ENCODE measurements around the gene MLXIP. TPM values are rescaled to one million over a fixed set of nuclear protein-coding genes. Genes with fewer than 3 reads are reported as not detected.
"Not testable (repeated sequence)": the region's sequence is repeated elsewhere in the genome, so short reads cannot be mapped to it uniquely, and the experiment has no call there.

The MLXIP gene
- total and polyA plus RNA-seq, 9 donors, result 23.2 to 111 (median 83.8) TPM

GRCh38 chr12:122050706-122051105 lies 27.9 kb upstream of the MLXIP start:
- Histone ChIP-seq H3K9me3 (no peaks in the 10 kb centered on the region), H3K27ac (peak overlapping the region; percentile 41 to 80), H3K4me1 (ENCODE audit: insufficient read depth) (peaks cover 6% of the 10 kb centered on the region), H3K4me3 (no peak overlapping the region), H3K36me3 (no peaks in the 10 kb centered on the region), H3K27me3 (no peaks in the 10 kb centered on the region)
- DNase-seq, result no peak
- WGBS, 3 donors, result 32 to 54% (median 39%) methylated on average over 20 of the region's 20 CpGs
- TF ChIP-seq POLR2A (IDR thresholded peaks at IDR 0.05) (no peak), CTCF (IDR thresholded peaks at IDR 0.05) (no peak), EP300 (IDR thresholded peaks at IDR 0.05) (no peak)
- intact Hi-C loops (cut with DNase I), result no loop called here

GRCh38 chr12:122051231-122051876 lies 27.2 kb upstream of the MLXIP start:
- WGBS, 3 donors, result 8 to 23% (median 10%) methylated on average over 14 of the region's 14 CpGs
- no peak for TF ChIP-seq EP300 (IDR thresholded peaks at IDR 0.05)
- TF ChIP-seq POLR2A (IDR thresholded peaks at IDR 0.05), result no peak
- no peak for TF ChIP-seq CTCF (IDR thresholded peaks at IDR 0.05)
- Histone ChIP-seq H3K9me3 (no peaks in the 10 kb centered on the region), H3K27ac (peak overlapping the region; percentile 41 to 80), H3K4me3 (no peak overlapping the region), H3K4me1 (ENCODE audit: insufficient read depth) (peaks cover 6% of the 10 kb centered on the region), H3K36me3 (no peaks in the 10 kb centered on the region), H3K27me3 (no peaks in the 10 kb centered on the region)
- intact Hi-C loops (cut with DNase I), result no loop called here
- DNase-seq, result peak; percentile 60 to 71 (median 64)

GRCh38 chr12:122052285-122052684 lies 26.3 kb upstream of the MLXIP start:
- 63 to 85% (median 74%) methylated on average over 2 of the region's 2 CpGs for WGBS, 3 donors
- intact Hi-C loops (cut with DNase I), result no loop called here
- H3K27me3 ChIP-seq, result no peaks in the 10 kb centered on the region
- DNase-seq, result no peak
- peaks cover 6% of the 10 kb centered on the region for H3K4me1 ChIP-seq (ENCODE audit: insufficient read depth)
- no peak overlapping the region for H3K4me3 ChIP-seq
- no peaks in the 10 kb centered on the region for H3K36me3 ChIP-seq
- no peaks in the 10 kb centered on the region for H3K9me3 ChIP-seq
- TF ChIP-seq CTCF (IDR thresholded peaks at IDR 0.05) (no peak), EP300 (IDR thresholded peaks at IDR 0.05) (no peak), POLR2A (IDR thresholded peaks at IDR 0.05) (no peak)
- peak overlapping the region in 1 of 2 donors; percentile 80 for H3K27ac ChIP-seq

GRCh38 chr12:122054842-122055520 lies 23.6 kb upstream of the MLXIP start:
- intact Hi-C loops (cut with DNase I), result loop anchor here (2.0 to 5.0 kb wide), 2 partner anchors 67 to 68 kb away; no protein-coding TSS in a partner anchor
- Histone ChIP-seq H3K27me3 (no peaks in the 10 kb centered on the region), H3K4me3 (no peak overlapping the region), H3K27ac (no peak overlapping the region), H3K9me3 (no peaks in the 10 kb centered on the region), H3K36me3 (no peaks in the 10 kb centered on the region), H3K4me1 (ENCODE audit: insufficient read depth) (peaks cover 10% of the 10 kb centered on the region)
- TF ChIP-seq POLR2A (IDR thresholded peaks at IDR 0.05), result no peak
- no peak for TF ChIP-seq EP300 (IDR thresholded peaks at IDR 0.05)
- TF ChIP-seq CTCF (IDR thresholded peaks at IDR 0.05), result no peak
- DNase-seq, result no peak
- WGBS, 3 donors, result 85 to 89% (median 87%) methylated on average over 27 of the region's 27 CpGs

GRCh38 chr12:122056406-122056805 lies 22.1 kb upstream of the MLXIP start:
- H3K4me3 ChIP-seq; H3K4me1 ChIP-seq (ENCODE audit: insufficient read depth); H3K36me3 ChIP-seq; H3K9me3 ChIP-seq; H3K27me3 ChIP-seq; DNase-seq; H3K27ac ChIP-seq: not testable (repeated sequence)
- 94 to 97% (median 96%) methylated on average over 7 of the region's 7 CpGs for WGBS, 3 donors
- intact Hi-C loops (cut with DNase I), result loop anchor here in 1 of 4 donors (5.0 kb wide), 1 partner anchor 66 kb away; no protein-coding TSS in a partner anchor

Data from ovary (tissue), 9 donors.